HG02840 (cell line): Measurements from ENCODE around the gene PHLDA2.

Source experiments
- ATAC-seq: cut with Tn5 transposase; IDR thresholded peaks from one replicate; pipeline ENCODE4 v1.9.1; 2021; ENCODE audit warnings: mild to moderate bottlenecking, moderate library complexity, moderate number of reproducible peaks; ENCODE audit not compliant: unreplicated experiment, low FRiP score

Gene PHLDA2

DNA sequence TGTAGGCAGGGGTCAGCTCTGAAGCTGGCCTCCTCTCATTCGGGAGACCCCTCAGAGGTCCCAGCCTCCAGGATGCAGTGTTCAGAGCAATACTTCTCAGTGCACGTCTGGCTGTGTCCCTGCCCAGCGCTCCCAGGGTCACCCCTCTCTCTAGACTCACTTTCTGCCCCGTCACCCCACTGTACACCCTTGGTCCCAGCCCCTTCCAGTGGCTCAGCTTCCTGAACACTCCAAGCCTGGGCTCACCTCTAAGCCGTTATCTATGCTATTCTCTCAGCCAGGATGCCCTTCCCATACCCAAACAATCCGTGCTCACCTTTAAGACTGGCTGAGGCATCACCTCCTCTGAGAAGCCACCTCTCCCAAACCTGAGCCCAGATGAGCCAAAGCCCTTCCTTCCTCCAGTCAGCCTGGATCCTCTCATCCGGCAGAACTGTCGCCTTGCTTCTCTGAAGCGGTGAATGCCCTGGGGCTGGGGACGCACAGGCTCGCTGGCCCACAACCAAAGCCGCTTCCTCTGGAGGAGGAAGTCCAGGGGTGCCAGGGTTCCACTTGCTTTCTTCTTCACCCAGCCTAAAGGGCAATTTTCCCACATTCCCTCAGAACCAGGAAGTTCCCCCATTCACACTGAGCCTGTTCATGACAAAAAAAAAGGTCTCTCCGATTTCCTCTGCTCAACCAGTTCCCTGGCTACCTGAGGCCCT lies 30.0 kb downstream of the PHLDA2 start:
- ATAC-seq: no peak

DNA sequence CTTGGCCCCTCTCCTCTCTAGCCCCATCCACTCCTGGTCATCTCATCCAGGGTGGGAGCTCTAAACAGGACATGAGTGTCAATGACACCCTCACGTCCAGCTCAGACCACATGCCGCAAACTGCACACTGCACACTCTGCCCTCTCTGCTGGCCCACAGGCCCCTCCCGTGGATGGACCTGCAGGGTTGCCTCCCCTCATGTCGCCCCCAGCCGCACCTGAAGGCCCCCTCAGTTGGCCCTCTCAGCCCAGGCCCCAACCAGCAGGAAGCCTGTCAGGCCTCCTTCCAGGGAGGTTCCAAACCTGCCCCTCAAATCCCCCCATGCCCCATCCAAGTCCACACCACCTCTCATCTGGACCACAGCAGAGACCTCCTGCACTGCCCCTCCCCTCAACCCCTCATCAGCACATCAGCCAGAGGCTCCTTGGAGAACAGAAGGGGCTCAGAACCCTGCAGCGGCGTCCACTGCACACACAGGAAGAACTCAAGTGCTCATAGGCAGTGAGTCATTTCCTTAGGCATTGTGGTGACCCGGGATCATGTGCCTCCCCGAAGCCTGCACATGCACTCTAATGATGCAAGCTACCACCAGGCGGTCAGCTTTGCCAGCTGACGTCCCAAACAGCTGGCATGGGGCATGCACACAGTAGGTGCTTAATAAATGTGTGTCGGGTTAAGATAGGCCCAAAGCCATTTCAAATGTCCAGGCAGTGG lies 30.7 kb downstream of the PHLDA2 start:
- ATAC-seq: no peak

DNA sequence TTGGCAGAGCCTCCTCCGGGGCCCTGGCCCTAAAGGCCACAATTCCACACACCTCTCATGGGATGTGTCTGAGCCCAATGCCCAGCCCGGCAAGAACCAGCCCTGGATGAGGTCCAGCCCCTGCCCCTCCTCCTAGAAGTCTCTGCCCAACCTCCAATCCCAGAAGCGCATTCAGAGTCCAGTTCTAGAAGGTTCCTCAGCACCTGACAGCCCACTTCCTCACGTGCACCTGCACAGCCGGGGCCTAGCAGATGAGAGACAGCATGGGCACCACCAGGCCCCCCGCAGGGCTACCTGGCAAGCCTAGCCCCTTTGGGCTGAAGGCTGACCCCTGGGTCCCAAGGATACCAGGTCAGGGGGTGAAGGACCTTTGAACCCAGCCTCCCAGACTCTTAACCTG lies 32.2 kb downstream of the PHLDA2 start:
- ATAC-seq: no peak

DNA sequence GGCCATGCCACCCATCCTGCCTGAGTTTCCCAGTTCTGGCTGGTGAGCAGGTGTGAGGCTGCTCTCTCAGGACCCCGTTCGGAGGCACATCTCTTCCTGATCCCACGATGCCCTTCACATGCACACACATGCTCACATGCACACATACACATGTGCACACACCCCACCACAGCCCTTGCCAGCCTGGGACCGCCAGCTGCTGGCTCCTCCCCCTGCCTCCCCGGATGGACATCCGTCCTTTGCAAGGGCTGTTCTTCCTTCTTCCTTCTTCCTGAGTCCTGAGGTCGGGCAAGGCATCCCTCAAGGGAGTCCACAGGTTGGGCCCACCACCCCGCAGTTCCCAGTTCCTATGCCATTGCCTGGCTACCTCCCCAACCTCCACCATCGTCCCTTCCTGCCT lies 33.2 kb downstream of the PHLDA2 start:
- no peak for ATAC-seq

DNA sequence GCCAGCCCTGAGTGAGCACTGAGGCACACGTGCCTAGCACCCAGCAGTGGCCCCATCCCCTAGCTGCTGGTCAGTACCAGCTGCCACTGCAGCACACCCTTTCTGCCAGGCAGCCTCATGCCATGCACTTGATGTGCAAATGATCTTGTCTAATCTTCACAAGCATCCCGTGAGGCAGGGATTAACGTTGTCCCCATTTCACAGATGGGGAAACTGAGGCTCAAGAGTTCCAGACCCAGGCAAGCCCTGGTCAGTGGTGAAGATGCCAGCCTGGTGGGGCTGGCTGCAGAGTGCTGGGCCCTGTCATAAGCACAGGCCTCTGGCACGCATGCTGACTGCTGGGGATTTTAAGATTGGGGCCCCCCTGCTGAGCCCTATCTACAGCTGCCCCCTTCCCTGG lies 35.3 kb downstream of the PHLDA2 start:
- no peak for ATAC-seq

DNA sequence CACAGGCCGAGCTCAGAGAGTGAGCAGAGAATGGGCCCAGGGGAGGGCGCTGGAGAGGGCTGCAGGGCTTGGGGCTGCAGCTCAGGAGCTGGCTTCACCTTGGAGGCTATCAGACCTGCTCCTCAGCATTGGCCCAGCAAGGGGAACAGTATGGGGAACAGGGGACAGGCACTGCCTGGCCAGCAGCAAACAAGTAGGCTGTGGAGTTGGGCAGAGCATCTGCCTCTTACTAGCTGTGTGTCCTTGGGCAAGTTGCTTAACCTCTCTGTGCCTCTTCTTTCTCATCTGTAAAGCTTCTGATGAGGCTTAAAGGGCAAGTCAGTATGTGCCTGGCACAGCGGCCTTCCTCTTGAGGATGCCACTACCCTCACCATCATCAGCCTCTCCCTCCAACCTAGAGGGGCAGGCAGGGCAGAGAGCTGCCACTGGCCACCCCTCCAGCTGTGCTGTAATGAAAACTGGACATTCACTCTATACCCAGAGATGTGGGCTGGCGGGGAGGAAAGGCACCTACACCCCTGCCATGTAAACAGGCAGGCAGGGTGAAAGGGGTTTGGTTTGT lies 36.2 kb downstream of the PHLDA2 start:
- no peak for ATAC-seq

DNA sequence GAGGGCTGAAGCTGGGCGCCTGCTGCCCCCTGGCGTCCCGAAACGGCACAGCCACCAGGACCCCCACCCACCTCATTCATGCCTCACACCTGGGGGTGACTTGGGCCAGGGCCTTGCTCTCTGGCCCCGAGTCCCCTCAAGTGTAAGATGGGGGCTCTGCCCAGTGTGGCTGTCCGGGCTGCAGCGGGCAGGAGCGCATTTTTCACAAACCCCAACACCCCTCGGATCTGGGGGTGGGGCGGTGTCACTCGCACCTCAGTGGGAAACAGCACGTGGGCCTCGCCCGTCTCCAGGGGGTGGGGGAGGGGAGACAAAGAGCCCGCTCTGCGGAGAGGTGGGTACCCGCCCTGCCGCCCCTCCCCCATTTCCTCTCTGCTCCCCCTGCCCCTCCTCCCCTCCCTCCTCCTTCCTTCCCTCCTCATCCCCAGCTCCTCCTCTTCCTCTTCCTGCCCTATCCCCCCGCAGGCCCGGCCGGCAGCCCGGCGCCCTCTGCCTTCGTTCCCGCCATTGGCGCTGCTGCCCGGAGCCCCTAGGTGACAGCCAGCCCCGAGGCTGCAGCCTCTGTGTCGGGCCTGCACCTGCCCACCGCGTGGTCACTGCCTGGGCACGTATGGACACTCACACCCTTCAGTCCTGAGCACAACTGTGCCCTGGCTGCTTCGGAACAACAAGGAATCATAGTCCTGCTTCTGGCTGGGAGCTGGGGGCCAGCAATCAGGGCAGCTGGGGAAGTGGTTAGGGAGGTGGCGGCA lies 36.8 kb downstream of the PHLDA2 start:
- no peak for ATAC-seq

DNA sequence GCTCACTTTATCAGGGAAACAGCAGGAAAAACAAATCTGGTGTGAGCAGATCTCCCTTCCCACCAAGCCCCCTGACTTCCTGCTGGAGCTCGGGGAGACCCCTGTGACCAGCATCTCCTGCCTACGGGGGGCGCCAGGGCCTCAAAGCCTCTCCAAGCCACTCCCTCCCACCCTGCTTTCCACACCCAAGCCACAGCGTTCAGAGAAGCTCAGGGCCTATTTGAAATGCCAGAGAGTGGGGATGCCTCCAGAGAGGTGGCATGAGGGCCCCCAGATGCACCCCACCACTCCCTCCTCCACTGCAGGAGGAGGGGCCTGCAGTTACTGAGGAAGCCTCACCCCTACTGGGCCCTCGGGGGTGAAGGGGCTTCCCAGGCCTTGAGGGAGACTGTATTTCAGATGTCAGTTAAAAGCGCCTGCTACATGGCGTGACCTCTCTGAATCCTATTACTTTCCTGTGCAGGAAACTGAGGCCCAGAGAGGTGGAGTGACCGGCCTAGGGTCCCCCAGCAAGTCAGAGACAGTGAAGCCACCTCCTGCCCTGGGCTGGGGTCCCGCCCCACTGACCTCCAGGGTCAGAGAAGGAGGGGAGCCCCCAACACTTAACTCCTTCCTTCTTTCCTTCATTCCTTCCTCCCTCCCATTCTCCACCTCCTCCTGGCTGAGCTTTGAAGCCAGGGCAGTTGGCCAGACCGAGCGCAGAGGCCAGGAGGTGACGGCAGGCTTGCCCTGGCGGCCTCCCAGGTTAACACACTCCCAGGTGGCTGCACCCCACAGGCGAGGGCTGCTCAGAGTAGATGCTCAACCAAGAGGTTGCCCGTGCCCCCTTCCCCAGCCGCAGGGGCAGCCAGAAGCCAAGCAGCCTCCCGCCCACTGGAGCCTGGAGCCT lies 37.6 kb downstream of the PHLDA2 start:
- ATAC-seq: no peak

DNA sequence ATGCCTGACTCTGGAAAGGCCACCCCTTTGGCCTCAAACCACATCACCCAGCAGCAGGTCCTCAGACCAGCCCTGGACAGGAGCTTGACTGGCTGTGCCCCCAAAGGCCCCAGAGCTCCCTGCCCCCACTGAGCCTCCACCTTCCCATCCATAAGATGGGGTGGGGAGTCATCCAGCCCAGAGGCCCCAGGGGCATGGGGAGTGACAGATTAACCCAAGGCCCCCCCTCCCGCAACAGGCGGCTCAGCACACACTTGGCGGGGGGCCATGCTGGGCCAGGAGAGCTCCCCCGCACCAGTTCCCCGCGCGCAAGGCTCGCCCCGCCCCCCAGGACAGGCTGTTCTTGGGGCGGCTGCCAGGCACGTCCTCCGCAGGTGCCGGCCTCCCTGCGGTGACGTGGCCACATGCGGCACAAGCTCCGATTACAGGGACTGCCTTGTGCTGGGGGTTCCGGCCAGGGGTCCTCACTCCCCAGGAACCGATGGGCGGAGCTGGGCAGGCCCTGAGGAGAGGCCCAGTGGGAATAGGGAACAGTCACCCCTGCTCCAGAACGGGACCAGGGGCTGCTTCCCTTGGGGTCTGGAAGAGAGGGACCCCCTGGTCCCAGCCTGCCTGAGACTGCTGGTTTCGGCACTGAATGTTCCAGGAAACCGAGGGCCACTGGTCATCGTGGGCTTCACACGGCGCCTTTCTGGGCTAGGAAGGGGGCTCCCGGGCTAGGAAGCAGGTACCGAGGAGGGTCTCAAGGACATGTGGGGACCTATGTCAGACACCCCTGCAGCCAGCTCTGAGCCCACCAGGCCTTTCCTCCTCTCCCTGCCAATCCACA lies 38.5 kb downstream of the PHLDA2 start:
- no peak for ATAC-seq

DNA sequence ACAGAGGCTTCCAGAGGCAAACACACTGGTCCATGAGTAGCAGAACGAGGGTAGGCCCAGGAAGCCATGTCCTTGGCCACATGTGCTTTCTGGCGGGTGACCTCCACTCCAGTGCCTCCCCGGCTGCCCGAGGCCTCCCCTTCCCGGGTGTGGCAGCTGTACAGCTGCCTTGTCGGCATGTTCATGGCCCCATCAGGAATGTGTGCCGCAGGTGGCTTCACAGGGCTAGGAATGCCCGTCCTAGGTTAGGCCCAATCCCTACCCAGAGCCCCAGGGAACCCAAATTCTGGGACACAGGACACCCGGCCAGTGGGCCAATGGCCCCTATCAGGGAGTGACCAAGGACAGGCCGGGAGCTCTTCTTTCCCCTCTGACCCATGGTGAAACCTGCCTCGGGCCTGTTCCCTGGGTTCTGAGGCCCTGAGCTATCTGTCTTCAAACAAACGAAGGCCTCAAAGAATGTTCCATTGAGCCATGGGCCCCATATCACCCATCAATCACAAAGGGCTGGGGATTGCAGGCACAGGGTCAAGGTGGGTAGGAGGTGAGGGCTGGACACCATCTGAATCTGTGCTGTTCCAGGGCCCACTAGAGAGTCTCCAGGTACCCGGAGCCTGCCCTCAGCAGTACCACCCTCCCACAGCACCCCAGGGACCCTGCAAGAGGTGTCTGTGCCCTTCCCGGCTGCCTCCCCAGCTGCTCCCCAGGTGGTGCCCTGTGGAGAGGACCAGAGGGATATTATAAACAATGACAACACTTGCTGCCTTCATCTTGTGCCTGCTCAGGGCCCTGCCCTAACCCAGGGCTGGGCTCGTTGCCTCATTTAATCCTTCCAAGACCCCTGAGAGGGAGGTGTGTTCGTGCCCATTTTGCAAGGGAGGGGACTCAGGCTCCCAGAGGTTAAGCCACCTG lies 39.6 kb downstream of the PHLDA2 start:
- ATAC-seq: no peak

DNA sequence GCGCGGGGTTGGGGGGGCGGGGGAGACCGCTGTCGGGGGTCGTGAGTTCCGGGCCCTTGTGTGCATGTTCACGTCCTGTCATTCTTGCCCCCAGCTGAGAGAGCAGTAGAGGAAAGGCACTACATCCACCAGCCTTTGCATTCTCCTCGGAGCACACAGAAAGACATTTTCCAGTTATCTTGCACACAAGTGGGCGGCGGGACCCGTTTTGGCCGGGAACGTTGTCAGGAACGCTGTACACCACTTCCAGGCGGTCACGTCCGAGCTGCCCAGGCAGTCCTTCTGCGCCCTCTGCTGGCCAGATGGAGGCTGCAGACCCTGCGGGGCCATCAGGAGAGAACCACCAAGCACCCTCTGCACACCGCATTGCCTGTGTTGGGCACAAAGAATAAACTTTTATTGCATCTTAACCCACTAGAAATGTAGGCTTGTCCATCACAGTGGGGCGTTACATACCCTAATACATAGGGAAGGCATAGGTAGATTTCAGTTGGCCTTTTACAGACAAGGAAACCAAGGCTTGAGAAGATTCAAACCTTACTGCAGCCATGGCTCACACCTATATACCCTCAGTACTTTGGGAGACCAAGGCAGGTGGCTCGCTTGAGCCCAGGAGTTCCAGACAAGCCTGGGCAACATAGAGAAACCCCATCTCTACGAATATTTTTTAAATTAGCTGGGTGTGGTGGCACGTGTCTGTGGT lies 40.8 kb downstream of the PHLDA2 start:
- ATAC-seq: no peak

DNA sequence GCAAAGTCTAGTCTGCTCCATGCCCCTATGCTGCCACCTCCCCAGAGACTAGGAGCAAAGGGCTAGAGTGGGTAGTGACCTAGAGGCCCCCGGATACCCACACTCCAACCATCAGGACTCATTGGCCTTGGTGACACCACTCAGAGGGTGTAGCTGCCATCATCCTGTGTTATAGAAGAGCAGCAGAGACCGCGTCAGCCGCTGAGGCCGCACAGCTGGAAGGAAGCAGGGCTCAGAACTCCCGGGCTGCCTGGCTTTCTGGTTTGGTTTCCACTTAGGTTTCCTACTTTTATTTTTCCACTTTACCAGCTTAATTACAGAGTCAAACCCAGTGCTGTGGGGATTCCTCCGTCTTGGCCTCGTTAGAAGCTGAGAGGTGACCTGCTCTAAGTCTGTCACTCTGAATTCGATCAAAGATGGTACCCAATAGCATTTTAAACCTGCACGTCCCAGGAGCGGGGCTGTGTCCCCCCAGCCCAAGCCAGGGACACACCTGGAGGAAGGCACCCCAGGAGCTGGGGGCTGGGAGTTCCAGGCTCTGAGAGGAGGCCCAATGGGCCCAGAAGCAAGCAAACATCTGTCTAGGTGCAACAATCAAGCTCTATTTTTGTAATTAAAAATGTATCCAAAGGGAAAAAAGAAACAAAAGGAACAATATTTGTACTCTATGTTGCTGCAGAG lies 41.6 kb downstream of the PHLDA2 start:
- ATAC-seq: no peak

DNA sequence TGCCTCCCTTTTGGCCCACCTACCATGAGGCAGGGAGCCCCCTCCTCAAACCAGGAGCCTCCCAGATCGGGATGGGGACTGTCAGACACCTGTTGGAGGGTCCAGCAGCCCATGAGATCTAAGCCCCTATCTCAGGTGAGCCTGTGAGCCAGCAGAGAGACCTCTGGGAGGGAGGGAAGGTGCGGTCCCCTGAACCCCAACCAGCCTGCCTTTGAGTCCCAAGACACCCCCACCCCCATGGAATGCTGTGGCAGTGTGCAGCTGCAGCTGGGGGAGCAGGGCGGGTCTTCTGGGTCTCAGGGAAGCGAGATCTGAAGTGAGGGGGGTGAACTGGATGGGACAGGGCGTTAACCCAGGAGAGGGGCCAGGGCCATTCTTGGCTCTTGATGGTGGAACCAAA lies 42.3 kb downstream of the PHLDA2 start:
- ATAC-seq: no peak

DNA sequence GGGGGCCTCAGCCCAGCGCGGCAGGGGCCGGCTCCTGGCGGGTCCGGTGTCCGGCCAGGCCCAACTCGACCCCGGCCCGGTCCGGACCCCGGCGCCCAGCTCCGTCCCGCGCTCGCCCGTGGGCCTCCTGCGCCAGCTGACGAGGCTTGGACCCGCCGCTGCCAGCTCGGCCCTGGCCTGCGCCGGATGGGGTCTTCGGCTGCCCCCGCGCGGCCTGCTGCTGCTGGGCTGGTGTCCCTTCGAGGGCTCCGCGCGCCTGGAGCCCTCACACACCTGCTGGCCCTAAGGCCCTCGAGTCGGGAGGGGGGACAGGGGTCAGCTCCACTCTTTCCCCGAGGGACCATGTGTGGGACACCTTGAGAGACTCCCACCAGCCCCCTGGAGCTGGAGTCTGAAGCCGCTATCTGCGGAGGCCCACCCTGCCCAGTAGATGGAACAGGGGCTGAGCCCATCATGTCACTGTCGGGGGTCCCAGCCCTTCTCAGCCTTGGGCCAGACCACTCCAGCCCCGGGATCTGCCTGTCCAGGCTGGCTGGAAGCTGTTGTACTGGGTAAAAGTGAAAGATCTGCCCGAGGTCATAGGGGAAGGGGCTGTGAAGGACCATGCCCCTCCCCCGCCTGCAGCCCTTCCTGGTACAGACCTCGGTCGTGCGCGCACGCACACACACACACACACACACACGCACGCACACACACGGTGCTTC lies 42.9 kb downstream of the PHLDA2 start:
- ATAC-seq: no peak

DNA sequence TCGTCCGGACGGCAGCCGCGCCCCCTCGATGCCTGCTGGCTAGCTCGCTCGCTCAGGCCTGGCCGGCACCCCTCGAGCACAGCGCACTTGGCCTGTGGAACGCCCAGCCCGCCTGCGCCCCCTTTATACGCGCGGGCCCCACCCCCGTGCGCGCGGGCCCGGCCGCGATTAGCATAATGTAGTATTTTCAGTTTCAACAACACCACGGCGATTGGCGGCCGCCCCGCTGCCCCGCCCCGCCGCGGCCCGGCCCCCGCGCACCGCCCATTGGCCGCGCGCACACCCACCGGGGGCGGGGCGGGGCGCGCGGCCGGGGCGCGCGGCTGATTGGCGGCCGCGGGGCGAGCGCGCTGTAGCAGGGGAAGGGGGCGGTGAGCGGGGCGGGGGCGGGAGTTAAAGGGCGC lies 43.5 kb downstream of the PHLDA2 start, which contains the start of gene CDKN1C:
Gene CDKN1C (minus strand): TSS at position 98 of the 404 bp plus-strand sequence. CDS start 319 bp downstream, outside the sequence.
- ATAC-seq: peak; percentile 76

DNA sequence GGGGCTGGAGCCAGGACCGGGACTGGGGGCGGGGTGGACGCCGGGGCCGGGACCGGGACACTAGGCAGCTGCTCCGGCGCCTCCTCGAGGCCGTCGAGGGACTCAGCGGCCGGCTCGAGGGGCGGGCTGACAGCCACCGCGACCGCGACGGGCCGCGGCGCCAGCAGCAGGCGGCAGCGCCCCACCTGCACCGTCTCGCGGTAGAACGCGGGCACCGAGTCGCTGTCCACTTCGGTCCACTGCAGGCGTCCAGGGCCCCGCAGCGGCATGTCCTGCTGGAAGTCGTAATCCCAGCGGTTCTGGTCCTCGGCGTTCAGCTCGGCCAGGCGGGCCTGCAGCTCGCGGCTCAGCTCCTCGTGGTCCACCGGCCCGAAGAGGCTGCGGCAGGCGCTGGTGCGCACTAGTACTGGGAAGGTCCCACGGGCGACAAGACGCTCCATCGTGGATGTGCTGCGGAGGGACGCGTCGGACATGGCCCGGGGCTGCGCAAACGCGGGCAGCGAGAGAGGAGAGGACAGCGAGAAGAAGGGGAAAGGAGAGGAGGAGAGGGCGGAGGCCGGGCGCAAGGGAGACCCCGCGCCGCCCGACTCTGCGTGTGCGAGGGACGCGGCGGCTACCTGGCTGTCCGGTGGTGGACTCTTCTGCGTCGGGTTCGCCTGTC lies 44.1 kb downstream of the PHLDA2 start:
- no peak for ATAC-seq
